HG03103 (cell line): ENCODE measurements around the gene NECAB3.
A peak's percentile ranks its signal among the peaks of the same experiment; 100 is the strongest.

Source experiments
- ATAC-seq: cut with Tn5 transposase; IDR thresholded peaks from one replicate; pipeline ENCODE4 v1.9.1; 2021; ENCODE audit warnings: low read depth; ENCODE audit not compliant: unreplicated experiment

The NECAB3 gene

GRCh38 chr20:33666293-33667244 lies 7.7 kb downstream of the NECAB3 start, which contains the start of gene ACTL10:
Gene ACTL10, plus strand, starts transcription at chr20:33666943. Its CDS starts 555 bp downstream, at chr20:33667498.
- ATAC-seq, result peak; percentile 59

GRCh38 chr20:33664762-33665144 lies 9.5 kb downstream of the NECAB3 start:
- no peak for ATAC-seq

GRCh38 chr20:33664085-33664761 lies 10.0 kb downstream of the NECAB3 start:
- no peak for ATAC-seq

- ATAC-seq, result no peak
Observed at GRCh38 chr20:33663161-33664084, 10.8 kb downstream of the NECAB3 start.

GRCh38 chr20:33662172-33662571 lies 12.1 kb downstream of the NECAB3 start, which contains the start of gene C20orf144:
Gene C20orf144, plus strand, starts transcription at chr20:33662327. Its CDS starts 19 bp downstream, at chr20:33662346.
- ATAC-seq, result no peak

GRCh38 chr20:33660685-33661058 lies 13.6 kb downstream of the NECAB3 start:
- no peak for ATAC-seq

- no peak for ATAC-seq
Observed at GRCh38 chr20:33660035-33660684, 14.1 kb downstream of the NECAB3 start.

- ATAC-seq, result no peak
Observed at GRCh38 chr20:33659341-33660034, 14.7 kb downstream of the NECAB3 start.

- no peak for ATAC-seq
Observed at GRCh38 chr20:33658929-33659328, 15.3 kb downstream of the NECAB3 start.

- ATAC-seq, result no peak
Observed at GRCh38 chr20:33658510-33658909, 15.7 kb downstream of the NECAB3 start.

GRCh38 chr20:33657704-33658095 lies 16.5 kb downstream of the NECAB3 start:
- no peak for ATAC-seq

GRCh38 chr20:33656783-33657703 lies 17.2 kb downstream of the NECAB3 start:
- ATAC-seq, result no peak

- ATAC-seq, result no peak
Observed at GRCh38 chr20:33656010-33656782, 18.0 kb downstream of the NECAB3 start.

GRCh38 chr20:33655164-33655563 lies 19.1 kb downstream of the NECAB3 start:
- ATAC-seq, result no peak

- no peak for ATAC-seq
Observed at GRCh38 chr20:33654680-33655161, 19.5 kb downstream of the NECAB3 start.

- no peak for ATAC-seq
Observed at GRCh38 chr20:33653900-33654596, 20.2 kb downstream of the NECAB3 start.
